Hematopoietic multipotent progenitor cell (in vitro differentiated cells): ENCODE data around the gene PRCC. TPM values are rescaled to one million over a fixed set of nuclear protein-coding genes. Genes with fewer than 3 reads are reported as not detected.
A peak's percentile ranks its signal among the peaks of the same experiment; 100 is the strongest.

ENCODE experiments used
- DNase-seq, 3 donors: peaks; one replicate each; pipeline ENCODE4 v3.0.0-alpha.2; 2011 to 2015; ENCODE audit warnings: low read depth in 2 of 3, low spot score in 2 of 3
- total RNA-seq: library from RNA; depleted of rRNA; stranded (reverse); fragments of >200 nt; gene quantifications from one replicate; pipeline ENCODE4 v1.2.3, GENCODE V29; 2012

Gene PRCC
- total RNA-seq = 23.2 TPM

GRCh38 chr1:156767101-156767878 is at the start of gene PRCC:
Gene PRCC (plus strand): TSS chr1:156767535. CDS start chr1:156767772, 237 bp downstream.
- DNase-seq = peak; percentile 87 to 100 (median 100)

GRCh38 chr1:156721131-156721530 is 46.2 kb upstream of the PRCC start:
- DNase-seq = no peak

- DNase-seq = no peak
Observed at GRCh38 chr1:156721535-156721934, 45.8 kb upstream of the PRCC start.

- peak; percentile 69 to 87 (median 83) for DNase-seq
Observed at GRCh38 chr1:156725683-156726280, 41.6 kb upstream of the PRCC start.

GRCh38 chr1:156726549-156727226 is 40.6 kb upstream of the PRCC start:
- DNase-seq = peak in 1 of 3 donors; percentile 64

DNA sequence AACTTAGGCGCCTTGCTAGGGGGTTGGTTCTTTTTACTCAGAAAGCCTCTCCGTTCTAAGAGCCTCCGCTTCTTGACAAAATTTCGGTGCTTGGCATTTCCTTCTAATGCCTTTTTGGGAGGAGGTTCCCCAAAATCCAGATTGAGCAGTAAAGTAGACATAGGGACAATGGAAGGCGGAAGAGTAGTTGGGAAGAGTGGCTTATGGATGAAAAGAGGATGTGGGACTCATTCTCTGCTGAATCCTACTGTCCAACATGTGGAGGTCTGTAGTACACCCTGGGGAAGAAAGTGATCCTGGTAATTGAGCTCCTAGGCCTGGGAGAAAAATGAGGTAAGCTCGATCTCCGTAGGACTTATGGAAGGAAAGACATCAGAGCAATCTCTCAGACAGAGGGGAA is 39.8 kb upstream of the PRCC start:
- no peak for DNase-seq

DNA sequence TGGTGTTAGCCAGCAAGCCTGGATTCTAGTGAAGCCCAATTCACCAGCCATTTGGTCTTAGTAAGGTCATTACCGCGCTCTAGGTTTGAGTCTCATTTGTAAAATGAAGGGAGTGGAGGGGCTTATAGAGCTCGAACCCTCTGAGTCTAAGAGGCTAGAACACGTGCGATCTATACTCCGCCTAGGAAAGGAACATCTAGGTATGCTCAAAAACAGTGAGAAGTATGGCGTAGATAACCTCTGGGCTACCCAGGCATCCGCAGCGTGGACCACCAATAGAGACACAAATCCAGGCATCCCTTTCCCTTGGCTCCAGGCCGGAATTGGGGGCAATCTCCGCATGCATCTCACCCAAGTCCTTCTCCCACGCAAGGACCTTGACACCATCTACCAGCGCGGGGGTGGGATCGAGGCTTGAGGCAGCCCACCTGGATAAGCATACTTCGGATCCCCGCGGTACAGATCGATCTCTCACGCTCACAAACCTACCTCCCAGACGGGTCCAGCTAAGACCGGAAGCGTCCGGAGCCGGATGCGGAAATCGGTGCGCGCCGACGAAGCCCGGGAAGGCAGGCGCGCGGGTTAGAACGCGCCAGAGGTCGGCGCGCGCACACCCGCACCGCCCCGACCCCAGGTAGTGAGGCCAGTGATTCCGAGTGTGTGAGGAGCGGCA is 39.3 kb upstream of the PRCC start, which contains the start of gene METTL25B:
TSS of gene METTL25B (plus strand) at position 544 of the 673 bp plus-strand sequence. CDS start 636 bp downstream, outside the sequence.
- peak in 1 of 3 donors; percentile 68 for DNase-seq

GRCh38 chr1:156728599-156729462 is 38.5 kb upstream of the PRCC start, which contains the start of gene ISG20L2:
Gene ISG20L2 (minus strand): TSS chr1:156728766. CDS start chr1:156727652, 1,114 bp downstream.
- DNase-seq = peak; percentile 90 to 99 (median 99)

- DNase-seq = no peak
Observed at GRCh38 chr1:156733989-156734584, 33.2 kb upstream of the PRCC start.

DNA sequence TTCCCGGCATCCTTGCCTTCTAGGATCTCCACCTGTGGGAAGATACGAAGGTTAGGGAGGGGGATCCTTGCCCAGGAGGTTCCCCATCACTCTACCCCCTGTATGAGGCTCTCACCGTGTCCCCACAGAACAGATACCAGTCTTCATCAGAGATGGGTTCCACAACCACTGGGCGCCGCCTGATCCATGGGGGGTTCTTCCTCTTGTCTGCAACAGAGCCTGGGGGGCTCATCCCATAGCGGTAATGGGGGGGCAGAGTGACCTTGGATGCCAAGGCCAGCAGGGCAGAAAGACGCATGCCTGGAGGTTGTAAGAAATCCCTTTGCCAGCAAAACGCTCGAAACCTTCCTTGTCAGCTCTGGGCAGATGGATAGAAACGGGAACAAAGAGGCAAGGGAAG is 28.9 kb upstream of the PRCC start:
- DNase-seq = no peak

DNA sequence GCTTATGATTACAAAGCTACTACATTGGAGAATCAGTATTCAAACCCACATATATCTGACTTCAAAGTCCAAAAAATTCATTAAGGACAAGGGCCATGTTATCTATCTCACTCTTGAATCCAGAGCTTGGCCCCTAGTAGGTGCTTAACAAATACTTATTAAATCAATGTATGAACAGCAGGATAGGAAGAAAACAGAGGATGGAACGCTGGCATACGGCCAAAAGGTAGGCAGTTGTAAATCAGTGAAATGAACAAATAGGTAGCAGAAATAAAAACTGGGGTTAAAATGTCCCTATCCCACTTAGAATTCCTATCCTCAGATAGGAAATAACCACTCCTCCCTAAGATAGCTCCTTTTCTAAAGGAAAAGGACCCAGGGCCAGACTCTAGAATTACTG is 28.4 kb upstream of the PRCC start:
- DNase-seq = no peak

- DNase-seq = no peak
Observed at GRCh38 chr1:156740237-156740740, 27.0 kb upstream of the PRCC start.

DNA sequence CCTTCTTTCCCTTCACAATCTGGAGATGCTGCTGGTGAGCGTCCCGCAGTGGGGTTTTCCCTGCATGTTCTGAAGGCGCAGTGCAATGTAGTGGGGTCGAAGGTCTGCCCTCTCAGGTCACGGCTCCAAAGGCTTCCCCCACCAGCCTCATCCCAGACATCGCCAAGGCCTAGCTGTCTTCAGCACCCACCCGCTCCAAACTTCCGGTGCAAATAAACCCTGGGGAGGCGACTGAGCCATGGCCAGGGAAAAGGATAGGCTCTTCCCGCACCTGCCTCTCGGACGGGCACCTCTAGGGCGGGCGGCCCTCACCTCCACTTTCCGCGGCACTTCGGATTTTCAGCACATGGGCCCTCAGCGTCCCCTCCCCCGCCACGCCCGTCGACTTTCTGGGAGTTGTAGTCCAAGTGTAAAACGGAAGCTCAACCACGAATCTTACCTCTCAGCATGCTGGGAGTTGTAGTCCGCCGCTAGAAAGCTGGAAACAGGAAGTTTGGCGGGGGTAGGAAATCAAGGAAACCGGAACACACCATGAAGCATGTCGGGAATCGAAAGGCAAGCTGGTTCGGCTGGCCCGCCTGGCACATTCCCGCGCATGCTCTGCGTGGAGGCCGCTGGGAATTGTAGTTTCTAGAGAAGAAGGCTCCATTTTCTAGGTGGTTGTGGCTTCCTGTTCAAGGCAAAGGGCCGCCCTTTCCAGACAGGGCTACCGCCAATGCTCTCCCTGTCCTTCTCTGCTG is 26.4 kb upstream of the PRCC start, which contains the start of gene MRPL24:
TSS of gene MRPL24 (minus strand) at position 348 of the 740 bp plus-strand sequence. CDS start 2,384 bp downstream, outside the sequence.
- peak; percentile 85 to 100 (median 98) for DNase-seq

- no peak for DNase-seq
Observed at GRCh38 chr1:156741481-156741983, 25.8 kb upstream of the PRCC start.

GRCh38 chr1:156742017-156742416 is 25.3 kb upstream of the PRCC start:
- no peak for DNase-seq

GRCh38 chr1:156742801-156743200 is 24.5 kb upstream of the PRCC start:
- no peak for DNase-seq

DNA sequence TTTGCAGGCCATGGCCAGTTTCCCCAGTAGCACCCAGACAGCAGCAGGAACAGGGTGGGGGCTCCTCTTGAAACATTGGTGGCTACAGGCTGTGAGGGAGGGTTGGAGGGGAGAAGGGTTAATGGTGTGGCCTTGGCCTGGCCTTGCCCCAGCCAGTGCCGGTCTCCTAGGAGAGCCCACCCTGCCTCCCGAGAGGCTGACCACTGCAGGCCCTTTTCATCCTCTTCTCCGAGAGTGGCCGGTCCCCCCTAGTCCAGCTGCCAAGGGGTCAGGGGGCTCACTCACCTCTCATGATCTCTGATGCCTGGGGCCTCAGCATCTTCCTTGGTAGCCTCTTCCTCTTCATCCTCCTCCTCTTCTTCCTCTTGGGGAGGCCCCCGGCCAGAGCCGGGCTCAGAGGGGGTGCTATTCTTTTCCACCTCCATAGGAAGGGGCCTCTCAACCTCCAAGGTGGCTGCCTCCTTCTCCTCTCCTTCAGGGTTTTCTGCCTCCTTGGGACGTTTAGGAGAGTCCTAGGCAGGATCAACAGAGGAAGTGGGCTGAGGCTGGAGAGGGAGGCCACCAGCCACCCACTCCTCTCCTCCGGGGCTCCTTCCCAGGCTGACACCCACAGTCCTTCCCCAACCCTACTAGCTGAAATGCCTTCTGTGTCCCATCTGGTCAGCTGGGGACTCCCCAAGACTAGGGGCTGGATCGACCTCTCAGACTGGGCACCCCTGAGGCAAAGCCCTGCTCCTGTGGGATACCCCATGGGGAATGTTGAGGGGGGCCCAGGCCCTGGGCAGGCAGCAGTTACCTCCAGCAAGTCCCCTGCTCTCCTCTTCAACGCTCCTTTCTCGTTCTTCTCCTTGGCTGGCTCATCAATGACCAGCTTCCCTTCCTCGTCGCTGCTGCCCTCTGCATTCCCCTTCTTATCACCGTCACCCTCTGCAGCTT is 23.7 kb upstream of the PRCC start:
- no peak for DNase-seq
